Loucy (cell line): ENCODE data around the gene DRD1.

Experiments
- EZH2phosphoT487 ChIP-seq: fragments of 200-600 bp; IDR thresholded peaks from 2 replicates; pipeline ENCODE4 v1.6.1; 2018; ENCODE audit warnings: antibody characterized with exemption, mild to moderate bottlenecking, moderate library complexity, borderline replicate concordance
- TF ChIP-seq, protein P1 (sequence below): fragments of 200-600 bp; sonication (generic); conservative IDR thresholded peaks from 2 replicates; pipeline ENCODE4 v1.5.1; 2014; ENCODE audit warnings: mild to moderate bottlenecking, antibody characterized with exemption, low read length

DNA sequence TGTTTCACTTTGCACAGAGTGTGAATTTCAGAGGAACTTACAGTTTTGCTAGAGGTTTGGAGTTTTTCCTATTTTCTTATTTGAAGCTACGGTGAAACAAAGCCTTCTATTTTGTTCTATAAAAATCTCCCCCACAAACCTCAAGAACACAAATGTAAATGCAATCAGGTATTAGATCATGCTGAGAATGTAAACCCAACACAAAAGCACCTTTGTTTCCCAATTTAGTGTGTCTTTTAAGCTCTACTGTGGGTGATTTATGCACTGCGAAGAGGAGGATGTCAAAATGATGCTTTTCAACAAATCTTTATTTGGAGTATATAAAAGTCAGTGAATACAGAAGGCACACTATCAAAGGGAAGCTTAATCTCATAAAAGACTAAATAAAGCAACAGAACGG lies 4.3 kb upstream of the DRD1 start:
- TF ChIP-seq, protein P1, sequence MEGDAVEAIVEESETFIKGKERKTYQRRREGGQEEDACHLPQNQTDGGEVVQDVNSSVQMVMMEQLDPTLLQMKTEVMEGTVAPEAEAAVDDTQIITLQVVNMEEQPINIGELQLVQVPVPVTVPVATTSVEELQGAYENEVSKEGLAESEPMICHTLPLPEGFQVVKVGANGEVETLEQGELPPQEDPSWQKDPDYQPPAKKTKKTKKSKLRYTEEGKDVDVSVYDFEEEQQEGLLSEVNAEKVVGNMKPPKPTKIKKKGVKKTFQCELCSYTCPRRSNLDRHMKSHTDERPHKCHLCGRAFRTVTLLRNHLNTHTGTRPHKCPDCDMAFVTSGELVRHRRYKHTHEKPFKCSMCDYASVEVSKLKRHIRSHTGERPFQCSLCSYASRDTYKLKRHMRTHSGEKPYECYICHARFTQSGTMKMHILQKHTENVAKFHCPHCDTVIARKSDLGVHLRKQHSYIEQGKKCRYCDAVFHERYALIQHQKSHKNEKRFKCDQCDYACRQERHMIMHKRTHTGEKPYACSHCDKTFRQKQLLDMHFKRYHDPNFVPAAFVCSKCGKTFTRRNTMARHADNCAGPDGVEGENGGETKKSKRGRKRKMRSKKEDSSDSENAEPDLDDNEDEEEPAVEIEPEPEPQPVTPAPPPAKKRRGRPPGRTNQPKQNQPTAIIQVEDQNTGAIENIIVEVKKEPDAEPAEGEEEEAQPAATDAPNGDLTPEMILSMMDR, result no peak
- TF ChIP-seq EZH2phosphoT487, result no peak
